Measurements from ENCODE around the gene VEPH1.

The VEPH1 gene

GRCh38 chr3:157306502-157306901, 196.7 kb downstream of the VEPH1 start:
- H3K9ac ChIP-seq (ENCODE audit: low read length): no peak overlapping the region
- no peaks in the 10 kb centered on the region for H3K9me3 ChIP-seq (ENCODE audit: control insufficient read depth, low read depth, low read length)
- H3K4me1 ChIP-seq (ENCODE audit: control insufficient read depth, low read depth, low read length): no peaks in the 10 kb centered on the region
- no peak overlapping the region for H3K27ac ChIP-seq (ENCODE audit: low read length)
- H3K36me3 ChIP-seq (ENCODE audit: control insufficient read depth, low read depth, low read length): no peaks in the 10 kb centered on the region
- H3K27me3 ChIP-seq (ENCODE audit: control insufficient read depth, insufficient read depth, low read length): no peaks in the 10 kb centered on the region
- H3K4me3 ChIP-seq (ENCODE audit: low read length): no peak overlapping the region

- Histone ChIP-seq H3K27ac (ENCODE audit: low read length) (no peak overlapping the region), H3K4me1 (ENCODE audit: control insufficient read depth, low read depth, low read length) (no peaks in the 10 kb centered on the region), H3K9ac (ENCODE audit: low read length) (no peak overlapping the region), H3K9me3 (ENCODE audit: control insufficient read depth, low read depth, low read length) (no peaks in the 10 kb centered on the region), H3K27me3 (ENCODE audit: control insufficient read depth, insufficient read depth, low read length) (no peaks in the 10 kb centered on the region), H3K4me3 (ENCODE audit: low read length) (no peak overlapping the region), H3K36me3 (ENCODE audit: control insufficient read depth, low read depth, low read length) (no peaks in the 10 kb centered on the region)
Measured at GRCh38 chr3:157305392-157305791, 197.8 kb downstream of the VEPH1 start.

GRCh38 chr3:157301755-157302154, 201.5 kb downstream of the VEPH1 start:
- Histone ChIP-seq H3K4me3 (ENCODE audit: low read length) (no peak overlapping the region), H3K4me1 (ENCODE audit: control insufficient read depth, low read depth, low read length) (no peaks in the 10 kb centered on the region)

GRCh38 chr3:157300981-157301663, 202.1 kb downstream of the VEPH1 start:
- Histone ChIP-seq H3K27ac (ENCODE audit: low read length) (no peak overlapping the region), H3K9me3 (ENCODE audit: control insufficient read depth, low read depth, low read length) (no peaks in the 10 kb centered on the region), H3K36me3 (ENCODE audit: control insufficient read depth, low read depth, low read length) (no peaks in the 10 kb centered on the region), H3K4me3 (ENCODE audit: low read length) (no peak overlapping the region), H3K9ac (ENCODE audit: low read length) (no peak overlapping the region), H3K27me3 (ENCODE audit: control insufficient read depth, insufficient read depth, low read length) (no peaks in the 10 kb centered on the region), H3K4me1 (ENCODE audit: control insufficient read depth, low read depth, low read length) (no peaks in the 10 kb centered on the region)

More at GRCh38 chr3:157301755-157302154, 201.5 kb downstream of the VEPH1 start:
- Histone ChIP-seq H3K27me3 (ENCODE audit: control insufficient read depth, insufficient read depth, low read length) (no peaks in the 10 kb centered on the region), H3K9me3 (ENCODE audit: control insufficient read depth, low read depth, low read length) (no peaks in the 10 kb centered on the region), H3K36me3 (ENCODE audit: control insufficient read depth, low read depth, low read length) (no peaks in the 10 kb centered on the region), H3K27ac (ENCODE audit: low read length) (no peak overlapping the region), H3K9ac (ENCODE audit: low read length) (no peak overlapping the region)

- Histone ChIP-seq H3K27ac (ENCODE audit: low read length) (no peak overlapping the region), H3K9me3 (ENCODE audit: control insufficient read depth, low read depth, low read length) (no peaks in the 10 kb centered on the region), H3K4me1 (ENCODE audit: control insufficient read depth, low read depth, low read length) (no peaks in the 10 kb centered on the region), H3K27me3 (ENCODE audit: control insufficient read depth, insufficient read depth, low read length) (no peaks in the 10 kb centered on the region), H3K4me3 (ENCODE audit: low read length) (no peak overlapping the region), H3K36me3 (ENCODE audit: control insufficient read depth, low read depth, low read length) (no peaks in the 10 kb centered on the region), H3K9ac (ENCODE audit: low read length) (no peak overlapping the region)
Measured at GRCh38 chr3:157300094-157300493, 203.1 kb downstream of the VEPH1 start.

GRCh38 chr3:157297328-157297915, 205.8 kb downstream of the VEPH1 start:
- H3K4me3 ChIP-seq (ENCODE audit: low read length): no peak overlapping the region
- no peaks in the 10 kb centered on the region for H3K9me3 ChIP-seq (ENCODE audit: control insufficient read depth, low read depth, low read length)
- H3K36me3 ChIP-seq (ENCODE audit: control insufficient read depth, low read depth, low read length): no peaks in the 10 kb centered on the region
- no peak overlapping the region for H3K27ac ChIP-seq (ENCODE audit: low read length)
- H3K9ac ChIP-seq (ENCODE audit: low read length): no peak overlapping the region
- no peaks in the 10 kb centered on the region for H3K27me3 ChIP-seq (ENCODE audit: control insufficient read depth, insufficient read depth, low read length)
- no peaks in the 10 kb centered on the region for H3K4me1 ChIP-seq (ENCODE audit: control insufficient read depth, low read depth, low read length)

GRCh38 chr3:157294953-157295352, 208.3 kb downstream of the VEPH1 start:
- H3K9ac ChIP-seq (ENCODE audit: low read length): no peak overlapping the region
- no peaks in the 10 kb centered on the region for H3K4me1 ChIP-seq (ENCODE audit: control insufficient read depth, low read depth, low read length)
- no peaks in the 10 kb centered on the region for H3K9me3 ChIP-seq (ENCODE audit: control insufficient read depth, low read depth, low read length)
- H3K27me3 ChIP-seq (ENCODE audit: control insufficient read depth, insufficient read depth, low read length): no peaks in the 10 kb centered on the region
- no peak overlapping the region for H3K4me3 ChIP-seq (ENCODE audit: low read length)
- no peak overlapping the region for H3K27ac ChIP-seq (ENCODE audit: low read length)
- H3K36me3 ChIP-seq (ENCODE audit: control insufficient read depth, low read depth, low read length): no peaks in the 10 kb centered on the region

GRCh38 chr3:157294491-157294890, 208.7 kb downstream of the VEPH1 start:
- Histone ChIP-seq H3K9me3 (ENCODE audit: control insufficient read depth, low read depth, low read length) (no peaks in the 10 kb centered on the region), H3K4me3 (ENCODE audit: low read length) (no peak overlapping the region), H3K36me3 (ENCODE audit: control insufficient read depth, low read depth, low read length) (no peaks in the 10 kb centered on the region), H3K9ac (ENCODE audit: low read length) (no peak overlapping the region), H3K4me1 (ENCODE audit: control insufficient read depth, low read depth, low read length) (no peaks in the 10 kb centered on the region), H3K27me3 (ENCODE audit: control insufficient read depth, insufficient read depth, low read length) (no peaks in the 10 kb centered on the region), H3K27ac (ENCODE audit: low read length) (no peak overlapping the region)

- Histone ChIP-seq H3K27me3 (ENCODE audit: control insufficient read depth, insufficient read depth, low read length) (no peaks in the 10 kb centered on the region), H3K27ac (ENCODE audit: low read length) (no peak overlapping the region), H3K9me3 (ENCODE audit: control insufficient read depth, low read depth, low read length) (no peaks in the 10 kb centered on the region), H3K36me3 (ENCODE audit: control insufficient read depth, low read depth, low read length) (no peaks in the 10 kb centered on the region), H3K9ac (ENCODE audit: low read length) (no peak overlapping the region), H3K4me3 (ENCODE audit: low read length) (no peak overlapping the region), H3K4me1 (ENCODE audit: control insufficient read depth, low read depth, low read length) (no peaks in the 10 kb centered on the region)
Measured at GRCh38 chr3:157290766-157291165, 212.4 kb downstream of the VEPH1 start.

- no peaks in the 10 kb centered on the region for H3K9me3 ChIP-seq (ENCODE audit: control insufficient read depth, low read depth, low read length)
- H3K4me3 ChIP-seq (ENCODE audit: low read length): no peak overlapping the region
- no peaks in the 10 kb centered on the region for H3K4me1 ChIP-seq (ENCODE audit: control insufficient read depth, low read depth, low read length)
- H3K36me3 ChIP-seq (ENCODE audit: control insufficient read depth, low read depth, low read length): no peaks in the 10 kb centered on the region
- no peaks in the 10 kb centered on the region for H3K27me3 ChIP-seq (ENCODE audit: control insufficient read depth, insufficient read depth, low read length)
- H3K27ac ChIP-seq (ENCODE audit: low read length): no peak overlapping the region
- no peak overlapping the region for H3K9ac ChIP-seq (ENCODE audit: low read length)
Measured at GRCh38 chr3:157285966-157286365, 217.2 kb downstream of the VEPH1 start.

GRCh38 chr3:157285141-157285540, 218.1 kb downstream of the VEPH1 start:
- Histone ChIP-seq H3K27ac (ENCODE audit: low read length) (no peak overlapping the region), H3K9me3 (ENCODE audit: control insufficient read depth, low read depth, low read length) (no peaks in the 10 kb centered on the region)

GRCh38 chr3:157284688-157285087, 218.5 kb downstream of the VEPH1 start:
- H3K36me3 ChIP-seq (ENCODE audit: control insufficient read depth, low read depth, low read length): no peaks in the 10 kb centered on the region
- H3K9me3 ChIP-seq (ENCODE audit: control insufficient read depth, low read depth, low read length): no peaks in the 10 kb centered on the region
- H3K9ac ChIP-seq (ENCODE audit: low read length): no peak overlapping the region
- H3K4me3 ChIP-seq (ENCODE audit: low read length): no peak overlapping the region
- no peaks in the 10 kb centered on the region for H3K4me1 ChIP-seq (ENCODE audit: control insufficient read depth, low read depth, low read length)
- no peak overlapping the region for H3K27ac ChIP-seq (ENCODE audit: low read length)
- no peaks in the 10 kb centered on the region for H3K27me3 ChIP-seq (ENCODE audit: control insufficient read depth, insufficient read depth, low read length)

More at GRCh38 chr3:157285141-157285540, 218.1 kb downstream of the VEPH1 start:
- Histone ChIP-seq H3K4me1 (ENCODE audit: control insufficient read depth, low read depth, low read length) (no peaks in the 10 kb centered on the region), H3K9ac (ENCODE audit: low read length) (no peak overlapping the region), H3K4me3 (ENCODE audit: low read length) (no peak overlapping the region), H3K36me3 (ENCODE audit: control insufficient read depth, low read depth, low read length) (no peaks in the 10 kb centered on the region), H3K27me3 (ENCODE audit: control insufficient read depth, insufficient read depth, low read length) (no peaks in the 10 kb centered on the region)

All from iPS-18a (cell line).